NCI-H2107 treated with DMSO at 0.1 percent for 48 hours (cell line): ENCODE measurements around the gene RFX2.
"Not testable (repeated sequence)": the region's sequence is repeated elsewhere in the genome, so short reads cannot be mapped to it uniquely, and the experiment has no call there.

Experiments
- DNase-seq: peaks from one replicate; lab custom pipeline; 2025; ENCODE audit not compliant: unreplicated experiment; lab: John Stamatoyannopoulos, UW

The RFX2 gene

GRCh38 chr19:6017576-6017975 is 92.7 kb downstream of the RFX2 start:
- no peak for DNase-seq

DNA sequence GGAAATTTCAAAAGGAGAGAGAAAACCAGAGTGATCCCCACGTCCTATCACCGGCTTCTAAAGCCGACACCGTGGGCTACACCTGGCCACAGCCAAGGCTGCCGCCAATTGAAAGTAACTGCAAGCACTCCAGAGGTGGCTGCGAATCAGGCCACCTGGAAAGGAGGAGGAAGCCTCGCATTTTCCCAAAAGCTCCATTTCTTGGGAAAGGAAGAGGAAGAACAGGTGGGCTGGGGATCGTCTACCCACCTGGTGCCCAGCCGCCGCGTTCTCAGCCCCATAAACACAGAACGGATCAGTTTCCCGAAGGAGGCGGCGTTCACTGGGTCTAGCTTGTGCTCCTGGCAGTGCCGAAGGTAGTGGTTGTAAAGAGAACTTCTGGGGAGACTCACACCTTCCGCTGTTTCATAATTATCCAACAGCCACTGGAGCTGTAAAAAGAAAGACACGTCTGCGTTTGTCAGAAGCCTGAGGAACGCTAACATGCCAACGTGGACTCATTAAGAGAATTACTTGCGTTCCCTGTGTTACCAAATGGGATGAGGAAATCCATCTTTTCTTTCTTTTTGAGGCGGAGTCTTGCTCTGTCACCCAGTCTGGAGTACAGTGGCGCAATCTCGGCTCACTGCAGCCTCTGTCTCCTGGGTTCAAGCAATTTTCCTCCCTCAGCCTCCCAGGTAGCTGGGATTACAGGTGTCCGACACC is 94.3 kb downstream of the RFX2 start:
- DNase-seq = no peak

- no peak for DNase-seq
Measured at GRCh38 chr19:6014551-6015135, 95.7 kb downstream of the RFX2 start.

GRCh38 chr19:6012426-6013170 is 97.7 kb downstream of the RFX2 start:
- DNase-seq = no peak

DNA sequence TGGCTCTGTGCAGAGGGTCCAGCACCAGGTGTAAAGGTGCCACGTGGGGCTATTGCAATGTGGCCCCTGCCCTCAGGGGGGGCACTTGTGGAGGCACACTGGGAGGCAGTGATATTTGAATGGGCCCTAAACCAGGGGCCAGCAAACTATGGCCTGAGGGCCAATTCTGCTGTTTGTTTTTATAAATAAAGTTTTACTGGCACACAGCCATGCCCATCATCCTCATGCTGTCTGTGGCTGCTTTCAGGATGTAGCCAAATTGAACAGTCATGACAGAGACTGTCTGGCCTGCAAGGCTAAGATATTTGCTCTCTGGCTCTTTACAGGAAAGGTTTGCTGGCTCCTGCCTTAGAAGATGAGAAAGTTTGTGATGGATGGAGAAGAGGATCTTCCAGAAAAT is 98.5 kb downstream of the RFX2 start:
- no peak for DNase-seq

DNA sequence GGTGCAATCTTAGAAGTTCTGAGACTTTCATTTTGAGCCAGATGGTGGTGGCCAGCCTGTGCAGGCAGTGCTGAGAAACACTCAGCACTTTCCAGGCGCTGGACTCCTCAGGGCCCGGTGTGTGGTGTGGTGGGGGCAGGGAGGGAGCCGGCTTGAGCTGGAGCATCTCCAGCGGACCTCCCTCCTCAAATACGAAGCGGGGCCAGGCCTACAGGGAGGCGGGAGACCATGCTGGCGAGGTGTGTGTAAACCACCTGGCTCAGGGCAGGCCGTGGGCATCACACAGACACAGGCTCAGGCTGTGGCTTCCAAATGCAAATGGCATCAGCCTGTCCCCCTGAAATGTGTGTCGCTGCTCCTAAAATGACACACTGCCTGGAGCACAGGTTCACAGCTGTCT is 99.1 kb downstream of the RFX2 start:
- DNase-seq = no peak

GRCh38 chr19:6010107-6010506 is 100.2 kb downstream of the RFX2 start:
- no peak for DNase-seq

DNA sequence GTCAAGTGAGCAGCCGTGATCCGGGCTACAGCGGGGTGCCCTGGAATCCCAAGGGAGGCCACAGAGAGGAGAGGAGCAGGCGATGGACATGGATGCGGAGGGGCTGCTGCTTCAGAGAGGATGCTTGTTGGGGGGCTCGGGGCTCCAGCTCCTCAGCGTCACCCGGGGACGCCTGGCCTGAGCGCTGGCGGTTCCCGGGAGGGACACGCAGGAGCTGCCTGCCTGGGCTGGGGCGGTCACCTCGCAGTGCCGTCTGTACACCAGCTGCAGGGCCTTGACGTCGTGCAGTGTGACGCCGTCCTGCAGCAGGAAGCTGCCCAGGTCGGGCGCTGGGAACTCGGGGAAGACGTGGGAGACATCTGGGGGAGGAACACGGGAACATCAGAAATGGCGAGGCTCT is 102.4 kb downstream of the RFX2 start:
- DNase-seq = no peak

DNA sequence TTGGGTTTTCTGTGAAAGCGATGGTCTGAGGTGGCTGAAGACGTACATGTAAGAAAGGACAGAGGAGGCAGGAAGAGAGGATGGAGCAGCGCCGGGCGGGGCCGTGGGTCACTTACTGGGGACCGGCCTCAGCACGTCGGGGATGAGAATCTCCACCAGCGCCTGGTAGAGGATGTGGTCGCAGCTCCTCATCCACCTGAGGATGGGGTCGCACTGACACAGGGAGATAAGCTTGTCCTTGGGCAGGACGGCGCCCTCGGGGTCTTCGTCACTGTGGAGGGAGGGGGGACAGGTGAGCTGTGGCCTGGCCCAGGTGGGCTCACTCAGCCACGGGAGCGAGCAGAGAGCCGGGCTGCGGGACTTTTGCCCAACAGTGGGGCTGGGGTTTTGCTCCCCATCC is 103.4 kb downstream of the RFX2 start:
- DNase-seq = no peak

GRCh38 chr19:6006070-6006446 is 104.2 kb downstream of the RFX2 start:
- not testable (repeated sequence) for DNase-seq

GRCh38 chr19:6005321-6006069 is 104.8 kb downstream of the RFX2 start:
- DNase-seq = no peak

- DNase-seq = no peak
Measured at GRCh38 chr19:6003976-6004375, 106.3 kb downstream of the RFX2 start.

- DNase-seq = no peak
Measured at GRCh38 chr19:6002591-6002990, 107.7 kb downstream of the RFX2 start.

GRCh38 chr19:6000228-6000847 is 110.0 kb downstream of the RFX2 start:
- DNase-seq = no peak

DNA sequence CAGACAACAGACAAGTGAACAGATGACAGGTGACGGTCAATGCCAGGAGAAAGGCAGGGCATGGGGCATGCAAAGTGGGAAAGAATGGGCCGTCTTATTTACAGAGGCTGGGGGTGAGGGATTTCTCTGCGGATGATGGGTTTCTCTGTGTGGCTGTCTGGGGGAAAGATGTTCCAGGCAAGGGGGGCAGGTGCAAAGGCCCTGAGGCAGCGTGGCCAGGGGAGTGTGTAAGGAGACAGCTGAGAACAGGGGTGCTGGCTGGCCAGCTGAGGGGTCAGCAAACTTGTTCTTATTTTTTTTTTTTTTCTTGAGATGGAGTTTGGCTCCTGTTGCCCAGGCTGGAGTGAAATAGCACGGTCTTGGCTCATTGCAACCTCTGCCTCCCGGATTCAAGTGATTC is 110.6 kb downstream of the RFX2 start:
- DNase-seq = no peak

DNA sequence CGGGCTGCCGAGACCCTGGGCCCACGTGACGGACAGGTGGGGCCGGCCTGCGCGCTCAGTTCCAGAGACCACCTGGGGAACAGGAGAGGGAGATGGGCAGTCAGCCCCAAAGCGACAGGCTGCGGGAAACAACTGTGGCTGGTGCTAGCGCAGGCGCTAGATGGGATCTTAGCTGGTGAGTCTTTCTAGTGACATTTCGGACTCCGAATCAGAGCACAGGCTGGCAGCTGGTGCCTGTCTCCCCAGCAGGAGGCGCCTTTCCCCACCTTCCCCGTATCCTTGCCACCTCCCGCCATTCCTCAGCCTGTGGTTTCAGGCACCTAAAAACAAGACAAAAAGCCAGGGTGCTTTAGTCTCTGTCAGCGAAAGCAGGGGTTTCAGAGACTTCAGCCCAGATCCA is 112.9 kb downstream of the RFX2 start:
- no peak for DNase-seq

GRCh38 chr19:5996623-5997320 is 113.5 kb downstream of the RFX2 start:
- DNase-seq = no peak

DNA sequence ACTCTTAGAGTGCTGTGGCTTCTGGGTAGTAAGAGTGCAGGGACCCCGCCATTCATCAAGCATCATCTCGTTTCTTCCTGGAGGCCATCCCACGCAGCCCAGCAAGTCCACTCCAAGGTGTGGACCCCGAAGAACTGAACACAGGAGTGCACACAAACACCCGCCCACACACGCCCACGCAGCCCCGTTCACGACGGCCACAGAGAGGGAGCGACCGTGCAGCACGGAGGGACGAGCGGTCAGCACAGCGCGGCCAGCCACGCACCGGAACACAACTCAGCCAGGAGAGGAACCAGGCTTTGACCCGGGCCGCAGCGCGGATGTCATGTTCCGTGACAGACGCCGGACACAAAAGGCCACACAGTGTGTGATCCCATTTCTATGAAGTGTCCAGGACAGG is 114.2 kb downstream of the RFX2 start:
- no peak for DNase-seq

DNA sequence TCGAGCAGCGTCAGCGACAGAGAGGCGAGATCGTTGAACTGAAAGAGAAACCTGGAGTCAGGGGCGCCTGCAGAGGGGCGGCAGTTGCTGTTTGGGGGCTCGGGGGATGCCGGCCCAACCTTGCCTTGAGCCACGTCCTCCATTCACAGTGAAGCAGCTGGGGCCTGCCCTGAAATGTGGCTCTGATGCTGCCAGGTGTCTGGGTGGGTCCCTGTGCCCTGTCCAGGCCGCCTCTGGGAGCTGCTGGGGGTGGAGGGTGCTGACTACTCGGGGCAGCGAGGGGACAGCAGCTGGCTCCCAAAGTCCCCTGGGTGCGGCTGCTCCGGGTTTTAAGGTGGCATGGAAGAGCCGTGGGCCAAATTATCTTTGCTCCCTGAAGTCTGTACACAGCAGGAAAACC is 114.7 kb downstream of the RFX2 start:
- no peak for DNase-seq

DNA sequence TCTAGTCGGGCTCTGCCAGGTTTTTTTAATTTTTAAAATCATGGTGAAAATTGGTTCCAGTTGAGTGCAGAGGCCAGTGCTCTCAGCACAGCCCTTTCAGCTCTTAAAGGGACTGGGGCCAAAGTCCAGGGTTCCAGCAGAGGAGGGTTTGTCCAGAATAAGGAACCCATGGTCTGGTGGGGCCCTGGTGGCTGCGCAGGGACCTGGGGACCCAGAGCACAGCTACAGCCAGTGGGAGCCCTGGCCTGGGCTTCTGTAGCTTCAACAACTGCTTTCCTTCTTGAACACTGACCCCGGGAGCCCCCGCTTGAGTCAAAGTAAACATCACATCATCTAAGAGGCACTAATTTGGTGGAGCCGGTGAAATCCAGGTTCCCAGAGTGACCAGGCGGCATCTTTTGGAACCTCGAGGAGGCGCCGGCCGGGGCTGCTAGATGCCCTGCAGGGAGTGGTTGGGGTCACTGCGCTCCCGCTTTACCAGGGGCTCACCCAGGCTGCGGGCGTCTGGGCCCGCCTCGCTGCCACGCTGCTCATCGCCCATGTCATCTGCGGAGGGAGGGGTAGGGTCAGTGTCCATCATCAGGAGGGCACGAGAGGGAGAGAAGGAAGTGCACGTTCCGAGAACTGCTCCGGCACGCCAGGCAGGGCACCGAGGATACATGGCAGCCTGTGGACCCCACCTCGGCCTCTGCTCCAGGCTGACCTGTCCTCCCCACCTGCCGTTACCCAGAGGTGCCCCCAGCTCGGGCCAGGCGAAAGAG is 115.7 kb downstream of the RFX2 start:
- no peak for DNase-seq
